Measurements from ENCODE around the gene KRT32. TPM values are rescaled to one million over a fixed set of nuclear protein-coding genes. Genes with fewer than 3 reads are reported as not detected.

The KRT32 gene
- total RNA-seq, 1 donor from 2014 or later: not detected

GRCh38 chr17:41504246-41504977 lies 37.2 kb upstream of the KRT32 start:
- intact Hi-C loops (cut with micrococcal nuclease): no loop called here
- H3K27ac Mint-ChIP-seq: no peak overlapping the region
- no peaks in the 10 kb centered on the region for H3K4me1 Mint-ChIP-seq (ENCODE audit: low read depth)
- H3K27me3 Mint-ChIP-seq (ENCODE audit: insufficient read depth): peaks cover 3% of the 10 kb centered on the region
- no peak for DNase-seq (ENCODE audit: low spot score)
- H3K9me3 Mint-ChIP-seq: no peaks in the 10 kb centered on the region
- no peaks in the 10 kb centered on the region for H3K36me3 Mint-ChIP-seq (ENCODE audit: low read depth)
- H3K4me3 Mint-ChIP-seq: no peak overlapping the region

GRCh38 chr17:41503202-41503601 lies 36.0 kb upstream of the KRT32 start:
- Mint-ChIP-seq H3K4me3 (no peak overlapping the region), H3K9me3 (no peaks in the 10 kb centered on the region), H3K27me3 (ENCODE audit: insufficient read depth) (peaks cover 3% of the 10 kb centered on the region), H3K4me1 (ENCODE audit: low read depth) (no peaks in the 10 kb centered on the region), H3K36me3 (ENCODE audit: low read depth) (no peaks in the 10 kb centered on the region), H3K27ac (no peak overlapping the region)
- no peak for DNase-seq (ENCODE audit: low spot score)
- intact Hi-C loops (cut with micrococcal nuclease): no loop called here

- no peak for DNase-seq (ENCODE audit: low spot score)
- Mint-ChIP-seq H3K4me3 (no peak overlapping the region), H3K36me3 (ENCODE audit: low read depth) (no peaks in the 10 kb centered on the region), H3K4me1 (ENCODE audit: low read depth) (no peaks in the 10 kb centered on the region), H3K9me3 (no peaks in the 10 kb centered on the region), H3K27ac (no peak overlapping the region), H3K27me3 (ENCODE audit: insufficient read depth) (peaks cover 3% of the 10 kb centered on the region)
- intact Hi-C loops (cut with micrococcal nuclease): no loop called here
Measured at GRCh38 chr17:41500131-41500911, 33.1 kb upstream of the KRT32 start.

- no peak overlapping the region for H3K4me3 Mint-ChIP-seq
- intact Hi-C loops (cut with micrococcal nuclease): no loop called here
- peaks cover 3% of the 10 kb centered on the region for H3K27me3 Mint-ChIP-seq (ENCODE audit: insufficient read depth)
- H3K27ac Mint-ChIP-seq: no peak overlapping the region
- no peaks in the 10 kb centered on the region for H3K36me3 Mint-ChIP-seq (ENCODE audit: low read depth)
- no peaks in the 10 kb centered on the region for H3K9me3 Mint-ChIP-seq
- H3K4me1 Mint-ChIP-seq (ENCODE audit: low read depth): no peaks in the 10 kb centered on the region
- DNase-seq (ENCODE audit: low spot score): no peak
Measured at GRCh38 chr17:41499714-41500113, 32.5 kb upstream of the KRT32 start.

GRCh38 chr17:41498276-41498675 lies 31.1 kb upstream of the KRT32 start:
- no peaks in the 10 kb centered on the region for H3K9me3 Mint-ChIP-seq
- H3K27ac Mint-ChIP-seq: no peak overlapping the region
- DNase-seq (ENCODE audit: low spot score): no peak
- peaks cover 3% of the 10 kb centered on the region for H3K27me3 Mint-ChIP-seq (ENCODE audit: insufficient read depth)
- intact Hi-C loops (cut with micrococcal nuclease): no loop called here
- no peak overlapping the region for H3K4me3 Mint-ChIP-seq
- no peaks in the 10 kb centered on the region for H3K36me3 Mint-ChIP-seq (ENCODE audit: low read depth)
- H3K4me1 Mint-ChIP-seq (ENCODE audit: low read depth): no peaks in the 10 kb centered on the region

- Mint-ChIP-seq H3K9me3 (no peaks in the 10 kb centered on the region), H3K4me1 (ENCODE audit: low read depth) (no peaks in the 10 kb centered on the region), H3K4me3 (no peak overlapping the region), H3K36me3 (ENCODE audit: low read depth) (no peaks in the 10 kb centered on the region), H3K27me3 (ENCODE audit: insufficient read depth) (peaks cover 3% of the 10 kb centered on the region), H3K27ac (no peak overlapping the region)
- intact Hi-C loops (cut with micrococcal nuclease): loop anchor here (1.0 kb wide), 1 partner anchor 588 kb away; no protein-coding TSS in a partner anchor
- peak; percentile 62 for DNase-seq (ENCODE audit: low spot score)
Measured at GRCh38 chr17:41496803-41497484, 29.8 kb upstream of the KRT32 start.

- intact Hi-C loops (cut with micrococcal nuclease): no loop called here
- Mint-ChIP-seq H3K27me3 (ENCODE audit: insufficient read depth) (peaks cover 3% of the 10 kb centered on the region), H3K27ac (no peak overlapping the region), H3K9me3 (no peaks in the 10 kb centered on the region), H3K4me1 (ENCODE audit: low read depth) (no peaks in the 10 kb centered on the region), H3K4me3 (no peak overlapping the region), H3K36me3 (ENCODE audit: low read depth) (no peaks in the 10 kb centered on the region)
- DNase-seq (ENCODE audit: low spot score): no peak
Measured at GRCh38 chr17:41494524-41494923, 27.3 kb upstream of the KRT32 start.

GRCh38 chr17:41492771-41493170 lies 25.6 kb upstream of the KRT32 start:
- Mint-ChIP-seq H3K4me1 (ENCODE audit: low read depth) (no peaks in the 10 kb centered on the region), H3K4me3 (no peak overlapping the region), H3K27me3 (ENCODE audit: insufficient read depth) (peaks cover 3% of the 10 kb centered on the region), H3K36me3 (ENCODE audit: low read depth) (no peaks in the 10 kb centered on the region), H3K9me3 (no peaks in the 10 kb centered on the region), H3K27ac (no peak overlapping the region)
- intact Hi-C loops (cut with micrococcal nuclease): no loop called here
- no peak for DNase-seq (ENCODE audit: low spot score)

- intact Hi-C loops (cut with micrococcal nuclease): no loop called here
- peaks cover 3% of the 10 kb centered on the region for H3K27me3 Mint-ChIP-seq (ENCODE audit: insufficient read depth)
- no peaks in the 10 kb centered on the region for H3K4me1 Mint-ChIP-seq (ENCODE audit: low read depth)
- no peaks in the 10 kb centered on the region for H3K36me3 Mint-ChIP-seq (ENCODE audit: low read depth)
- no peak overlapping the region for H3K4me3 Mint-ChIP-seq
- no peak overlapping the region for H3K27ac Mint-ChIP-seq
- no peak for DNase-seq (ENCODE audit: low spot score)
- H3K9me3 Mint-ChIP-seq: no peaks in the 10 kb centered on the region
Measured at GRCh38 chr17:41492351-41492750, 25.2 kb upstream of the KRT32 start.

GRCh38 chr17:41491476-41491875 lies 24.3 kb upstream of the KRT32 start:
- Mint-ChIP-seq H3K27ac (no peak overlapping the region), H3K9me3 (no peaks in the 10 kb centered on the region), H3K4me1 (ENCODE audit: low read depth) (no peaks in the 10 kb centered on the region), H3K4me3 (no peak overlapping the region), H3K36me3 (ENCODE audit: low read depth) (no peaks in the 10 kb centered on the region), H3K27me3 (ENCODE audit: insufficient read depth) (peaks cover 3% of the 10 kb centered on the region)
- intact Hi-C loops (cut with micrococcal nuclease): no loop called here
- no peak for DNase-seq (ENCODE audit: low spot score)

GRCh38 chr17:41490000-41490990 lies 23.1 kb upstream of the KRT32 start:
- no peaks in the 10 kb centered on the region for H3K9me3 Mint-ChIP-seq
- H3K27ac Mint-ChIP-seq: no peak overlapping the region
- intact Hi-C loops (cut with micrococcal nuclease): loop anchor here (5.0 kb wide), 1 partner anchor 172 kb away; no protein-coding TSS in a partner anchor

GRCh38 chr17:41489531-41489930 lies 22.3 kb upstream of the KRT32 start, which contains the start of gene KRT36:
Gene KRT36, minus strand, starts transcription at chr17:41489910. Its CDS starts 46 bp downstream, at chr17:41489864.
- Mint-ChIP-seq H3K27ac (no peak within 1 kb of the TSS), H3K36me3 (ENCODE audit: low read depth) (no peaks in the 10 kb centered on the region), H3K4me1 (ENCODE audit: low read depth) (no peaks in the 10 kb centered on the region), H3K4me3 (no peak within 1 kb of the TSS), H3K27me3 (ENCODE audit: insufficient read depth) (peaks cover 6% of the 10 kb centered on the region), H3K9me3 (no peaks in the 10 kb centered on the region)
- no peak for DNase-seq (ENCODE audit: low spot score)
- intact Hi-C loops (cut with micrococcal nuclease): loop anchor here (5.0 kb wide), 1 partner anchor 173 kb away; no protein-coding TSS in a partner anchor

More at GRCh38 chr17:41490000-41490990, 23.1 kb upstream of the KRT32 start:
- Mint-ChIP-seq H3K4me1 (ENCODE audit: low read depth) (no peaks in the 10 kb centered on the region), H3K4me3 (no peak overlapping the region), H3K27me3 (ENCODE audit: insufficient read depth) (peaks cover 3% of the 10 kb centered on the region), H3K36me3 (ENCODE audit: low read depth) (no peaks in the 10 kb centered on the region)
- DNase-seq (ENCODE audit: low spot score): no peak
